ENCODE measurements around the gene TMEM161B. TPM values are rescaled to one million over a fixed set of nuclear protein-coding genes. Genes with fewer than 3 reads are reported as not detected.

The TMEM161B gene
- polyA plus RNA-seq, 1 donor from 2014 or later: 72.0 TPM

DNA sequence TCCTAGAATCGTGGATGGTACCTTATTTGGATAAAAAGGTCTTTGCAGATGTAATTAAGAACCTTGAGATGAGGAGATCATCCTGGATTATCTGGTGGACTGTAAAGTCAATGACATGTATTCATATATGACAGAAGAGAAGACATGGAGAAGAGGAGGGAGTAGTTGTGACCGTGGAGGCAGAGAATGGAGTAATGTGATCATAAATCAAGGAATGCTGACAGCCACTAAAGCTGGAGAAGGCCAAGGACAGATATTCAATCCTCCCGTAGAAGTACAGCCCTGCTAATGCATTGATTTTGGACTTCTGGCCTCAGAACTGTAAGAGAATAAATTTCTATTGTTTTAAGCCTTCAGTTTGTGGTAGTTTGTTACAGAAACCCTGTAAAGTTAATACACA, 18.7 kb upstream of the TMEM161B start:
- Histone ChIP-seq H3K9ac (ENCODE audit: low read length) (no peak overlapping the region), H3K9me3 (ENCODE audit: low read length) (no peaks in the 10 kb centered on the region), H3K4me2 (ENCODE audit: low read length) (no peak overlapping the region), H4K20me1 (ENCODE audit: insufficient read depth) (no peaks in the 10 kb centered on the region), H3K27me3 (ENCODE audit: insufficient read depth, low read depth, low read length) (no peaks in the 10 kb centered on the region), H3K79me2 (replicated peaks; ENCODE audit: insufficient read depth, low read length) (no peaks in the 10 kb centered on the region), H3K9me2 (ENCODE audit: insufficient read depth, low read length) (no peaks in the 10 kb centered on the region), H3K4me3 (ENCODE audit: low read length) (no peak overlapping the region), H3K36me3 (ENCODE audit: insufficient read depth, low read length) (peaks cover 14% of the 10 kb centered on the region), H2AFZ (ENCODE audit: low read depth, low read length) (no peak overlapping the region), H3F3A (ENCODE audit: insufficient read depth, low read length, poor library complexity, severe bottlenecking) (no peaks in the 10 kb centered on the region), H3K27ac (ENCODE audit: low read length) (no peak overlapping the region)
- TF ChIP-seq POLR2AphosphoS5 (IDR thresholded peaks at IDR 0.05) (no peak), SMC3 (conservative IDR thresholded peaks at IDR 0.05; ENCODE audit: poor library complexity) (no peak), EZH2 (IDR thresholded peaks at IDR 0.05; ENCODE audit: borderline replicate concordance, insufficient read depth, low read length, poor library complexity, severe bottlenecking) (no peak), TAF1 (IDR thresholded peaks at IDR 0.05; ENCODE audit: low read depth) (no peak), RAD21 (conservative IDR thresholded peaks at IDR 0.05) (no peak), EP300 (conservative IDR thresholded peaks at IDR 0.05; ENCODE audit: poor library complexity, severe bottlenecking) (no peak), MXI1 (conservative IDR thresholded peaks at IDR 0.05; ENCODE audit: poor library complexity, severe bottlenecking) (no peak)
- TF ChIP-seq, protein P1, sequence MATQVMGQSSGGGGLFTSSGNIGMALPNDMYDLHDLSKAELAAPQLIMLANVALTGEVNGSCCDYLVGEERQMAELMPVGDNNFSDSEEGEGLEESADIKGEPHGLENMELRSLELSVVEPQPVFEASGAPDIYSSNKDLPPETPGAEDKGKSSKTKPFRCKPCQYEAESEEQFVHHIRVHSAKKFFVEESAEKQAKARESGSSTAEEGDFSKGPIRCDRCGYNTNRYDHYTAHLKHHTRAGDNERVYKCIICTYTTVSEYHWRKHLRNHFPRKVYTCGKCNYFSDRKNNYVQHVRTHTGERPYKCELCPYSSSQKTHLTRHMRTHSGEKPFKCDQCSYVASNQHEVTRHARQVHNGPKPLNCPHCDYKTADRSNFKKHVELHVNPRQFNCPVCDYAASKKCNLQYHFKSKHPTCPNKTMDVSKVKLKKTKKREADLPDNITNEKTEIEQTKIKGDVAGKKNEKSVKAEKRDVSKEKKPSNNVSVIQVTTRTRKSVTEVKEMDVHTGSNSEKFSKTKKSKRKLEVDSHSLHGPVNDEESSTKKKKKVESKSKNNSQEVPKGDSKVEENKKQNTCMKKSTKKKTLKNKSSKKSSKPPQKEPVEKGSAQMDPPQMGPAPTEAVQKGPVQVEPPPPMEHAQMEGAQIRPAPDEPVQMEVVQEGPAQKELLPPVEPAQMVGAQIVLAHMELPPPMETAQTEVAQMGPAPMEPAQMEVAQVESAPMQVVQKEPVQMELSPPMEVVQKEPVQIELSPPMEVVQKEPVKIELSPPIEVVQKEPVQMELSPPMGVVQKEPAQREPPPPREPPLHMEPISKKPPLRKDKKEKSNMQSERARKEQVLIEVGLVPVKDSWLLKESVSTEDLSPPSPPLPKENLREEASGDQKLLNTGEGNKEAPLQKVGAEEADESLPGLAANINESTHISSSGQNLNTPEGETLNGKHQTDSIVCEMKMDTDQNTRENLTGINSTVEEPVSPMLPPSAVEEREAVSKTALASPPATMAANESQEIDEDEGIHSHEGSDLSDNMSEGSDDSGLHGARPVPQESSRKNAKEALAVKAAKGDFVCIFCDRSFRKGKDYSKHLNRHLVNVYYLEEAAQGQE (IDR thresholded peaks at IDR 0.05; ENCODE audit: borderline replicate concordance): no peak
- TF ChIP-seq, protein P2, sequence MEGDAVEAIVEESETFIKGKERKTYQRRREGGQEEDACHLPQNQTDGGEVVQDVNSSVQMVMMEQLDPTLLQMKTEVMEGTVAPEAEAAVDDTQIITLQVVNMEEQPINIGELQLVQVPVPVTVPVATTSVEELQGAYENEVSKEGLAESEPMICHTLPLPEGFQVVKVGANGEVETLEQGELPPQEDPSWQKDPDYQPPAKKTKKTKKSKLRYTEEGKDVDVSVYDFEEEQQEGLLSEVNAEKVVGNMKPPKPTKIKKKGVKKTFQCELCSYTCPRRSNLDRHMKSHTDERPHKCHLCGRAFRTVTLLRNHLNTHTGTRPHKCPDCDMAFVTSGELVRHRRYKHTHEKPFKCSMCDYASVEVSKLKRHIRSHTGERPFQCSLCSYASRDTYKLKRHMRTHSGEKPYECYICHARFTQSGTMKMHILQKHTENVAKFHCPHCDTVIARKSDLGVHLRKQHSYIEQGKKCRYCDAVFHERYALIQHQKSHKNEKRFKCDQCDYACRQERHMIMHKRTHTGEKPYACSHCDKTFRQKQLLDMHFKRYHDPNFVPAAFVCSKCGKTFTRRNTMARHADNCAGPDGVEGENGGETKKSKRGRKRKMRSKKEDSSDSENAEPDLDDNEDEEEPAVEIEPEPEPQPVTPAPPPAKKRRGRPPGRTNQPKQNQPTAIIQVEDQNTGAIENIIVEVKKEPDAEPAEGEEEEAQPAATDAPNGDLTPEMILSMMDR (IDR thresholded peaks at IDR 0.05; ENCODE audit: poor library complexity, severe bottlenecking): no peak

DNA sequence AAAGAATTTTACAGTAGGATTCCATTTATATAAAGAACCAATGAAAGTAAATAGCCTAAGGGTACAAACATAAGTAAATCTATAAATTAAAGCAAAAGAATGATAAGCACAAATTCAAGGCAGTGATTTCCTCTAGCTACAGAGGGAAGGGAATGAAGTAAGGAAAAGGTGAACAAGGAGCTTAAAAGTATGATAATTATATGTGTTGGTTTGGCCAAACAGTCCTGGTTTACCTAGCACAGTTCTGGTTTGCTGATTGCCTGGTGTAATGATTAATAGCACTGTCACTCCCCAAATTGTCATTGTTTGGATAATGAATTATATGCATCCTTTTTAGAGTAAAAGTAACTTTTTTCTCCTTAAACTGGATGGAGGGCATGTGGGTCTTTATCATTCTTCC, 15.0 kb upstream of the TMEM161B start:
- Histone ChIP-seq H3K4me2 (ENCODE audit: low read length) (no peak overlapping the region), H2AFZ (ENCODE audit: low read depth, low read length) (no peak overlapping the region), H3K9me2 (ENCODE audit: insufficient read depth, low read length) (no peaks in the 10 kb centered on the region), H3K9me3 (ENCODE audit: low read length) (no peaks in the 10 kb centered on the region), H3F3A (ENCODE audit: insufficient read depth, low read length, poor library complexity, severe bottlenecking) (no peaks in the 10 kb centered on the region), H3K27ac (ENCODE audit: low read length) (no peak overlapping the region), H3K9ac (ENCODE audit: low read length) (no peak overlapping the region), H4K20me1 (ENCODE audit: insufficient read depth) (no peaks in the 10 kb centered on the region), H3K79me2 (replicated peaks; ENCODE audit: insufficient read depth, low read length) (no peaks in the 10 kb centered on the region), H3K4me3 (ENCODE audit: low read length) (no peak overlapping the region), H3K27me3 (ENCODE audit: insufficient read depth, low read depth, low read length) (no peaks in the 10 kb centered on the region), H3K36me3 (ENCODE audit: insufficient read depth, low read length) (peaks cover 14% of the 10 kb centered on the region)
- TF ChIP-seq RAD21 (conservative IDR thresholded peaks at IDR 0.05) (no peak), SMC3 (conservative IDR thresholded peaks at IDR 0.05; ENCODE audit: poor library complexity) (no peak), EZH2 (IDR thresholded peaks at IDR 0.05; ENCODE audit: borderline replicate concordance, insufficient read depth, low read length, poor library complexity, severe bottlenecking) (no peak), MXI1 (conservative IDR thresholded peaks at IDR 0.05; ENCODE audit: poor library complexity, severe bottlenecking) (no peak), EP300 (conservative IDR thresholded peaks at IDR 0.05; ENCODE audit: poor library complexity, severe bottlenecking) (no peak), POLR2AphosphoS5 (IDR thresholded peaks at IDR 0.05) (no peak), TAF1 (IDR thresholded peaks at IDR 0.05; ENCODE audit: low read depth) (no peak)
- TF ChIP-seq, protein P2 (IDR thresholded peaks at IDR 0.05; ENCODE audit: poor library complexity, severe bottlenecking): no peak
- TF ChIP-seq, protein P1 (IDR thresholded peaks at IDR 0.05; ENCODE audit: borderline replicate concordance): no peak

Data from neural cell (in vitro differentiated cells).